Measurements from ENCODE around the gene MORC1.

DNA sequence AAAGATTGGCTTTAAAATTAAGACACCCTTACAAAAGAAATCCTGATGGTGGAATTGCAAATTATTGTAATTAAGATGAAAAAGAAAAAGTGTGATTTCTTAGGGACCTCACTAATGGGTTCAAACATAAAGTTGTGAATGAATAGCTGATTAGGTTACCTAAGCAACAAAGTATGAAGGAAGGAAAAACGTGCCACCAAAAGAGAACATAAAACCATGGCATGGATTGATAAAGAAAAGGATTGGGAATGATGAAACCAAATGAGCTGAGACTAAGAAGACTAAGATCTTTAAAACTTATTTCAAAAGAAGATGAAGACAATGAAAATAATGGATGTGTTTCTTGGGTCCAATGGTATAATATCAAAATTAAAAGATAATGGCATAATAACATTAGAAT, 132.1 kb downstream of the MORC1 start:
- TF ChIP-seq, protein P1, sequence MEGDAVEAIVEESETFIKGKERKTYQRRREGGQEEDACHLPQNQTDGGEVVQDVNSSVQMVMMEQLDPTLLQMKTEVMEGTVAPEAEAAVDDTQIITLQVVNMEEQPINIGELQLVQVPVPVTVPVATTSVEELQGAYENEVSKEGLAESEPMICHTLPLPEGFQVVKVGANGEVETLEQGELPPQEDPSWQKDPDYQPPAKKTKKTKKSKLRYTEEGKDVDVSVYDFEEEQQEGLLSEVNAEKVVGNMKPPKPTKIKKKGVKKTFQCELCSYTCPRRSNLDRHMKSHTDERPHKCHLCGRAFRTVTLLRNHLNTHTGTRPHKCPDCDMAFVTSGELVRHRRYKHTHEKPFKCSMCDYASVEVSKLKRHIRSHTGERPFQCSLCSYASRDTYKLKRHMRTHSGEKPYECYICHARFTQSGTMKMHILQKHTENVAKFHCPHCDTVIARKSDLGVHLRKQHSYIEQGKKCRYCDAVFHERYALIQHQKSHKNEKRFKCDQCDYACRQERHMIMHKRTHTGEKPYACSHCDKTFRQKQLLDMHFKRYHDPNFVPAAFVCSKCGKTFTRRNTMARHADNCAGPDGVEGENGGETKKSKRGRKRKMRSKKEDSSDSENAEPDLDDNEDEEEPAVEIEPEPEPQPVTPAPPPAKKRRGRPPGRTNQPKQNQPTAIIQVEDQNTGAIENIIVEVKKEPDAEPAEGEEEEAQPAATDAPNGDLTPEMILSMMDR (IDR thresholded peaks at IDR 0.05 in 4 of 5, conservative IDR thresholded peaks at IDR 0.05 in 1 of 5), result no peak
- no peak for TF ChIP-seq POLR2A (IDR thresholded peaks at IDR 0.05)

Data from gastrocnemius medialis (tissue), 4 donors.